ENCODE measurements around the gene MAP3K14. TPM values are rescaled to one million over a fixed set of nuclear protein-coding genes. Genes with fewer than 3 reads are reported as not detected.

MAP3K14 gene
- total and polyA plus RNA-seq, 2 experiments from 2014 or later = 1.3 to 2.9 TPM

DNA sequence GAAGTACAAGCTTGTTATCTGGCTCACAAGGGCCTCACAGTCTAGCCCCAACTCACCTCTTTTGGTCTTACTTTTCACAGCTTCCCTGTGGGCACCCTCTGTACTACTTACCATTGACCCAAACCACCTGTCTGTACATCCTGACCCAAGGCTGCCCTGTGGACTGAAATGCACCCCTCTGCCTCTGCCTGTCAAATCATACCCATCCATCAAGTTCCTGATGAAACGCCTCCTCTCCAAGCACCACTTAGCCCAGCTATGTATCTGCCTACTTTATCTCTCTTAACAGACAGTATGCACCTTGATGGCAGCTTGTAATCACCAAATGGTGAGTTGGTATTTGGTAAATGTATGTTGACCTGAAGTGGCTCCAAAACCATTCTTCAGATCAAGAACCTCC lies 7.5 kb upstream of the MAP3K14 start:
- Histone ChIP-seq H3K4me3 (no peak overlapping the region), H3K27ac (no peak overlapping the region), H3K27me3 (no peaks in the 10 kb centered on the region), H3K9me3 (ENCODE audit: low read depth) (no peaks in the 10 kb centered on the region), H3K36me3 (no peaks in the 10 kb centered on the region), H3K4me1 (ENCODE audit: low read depth) (no peaks in the 10 kb centered on the region)
- TF ChIP-seq, protein P1, sequence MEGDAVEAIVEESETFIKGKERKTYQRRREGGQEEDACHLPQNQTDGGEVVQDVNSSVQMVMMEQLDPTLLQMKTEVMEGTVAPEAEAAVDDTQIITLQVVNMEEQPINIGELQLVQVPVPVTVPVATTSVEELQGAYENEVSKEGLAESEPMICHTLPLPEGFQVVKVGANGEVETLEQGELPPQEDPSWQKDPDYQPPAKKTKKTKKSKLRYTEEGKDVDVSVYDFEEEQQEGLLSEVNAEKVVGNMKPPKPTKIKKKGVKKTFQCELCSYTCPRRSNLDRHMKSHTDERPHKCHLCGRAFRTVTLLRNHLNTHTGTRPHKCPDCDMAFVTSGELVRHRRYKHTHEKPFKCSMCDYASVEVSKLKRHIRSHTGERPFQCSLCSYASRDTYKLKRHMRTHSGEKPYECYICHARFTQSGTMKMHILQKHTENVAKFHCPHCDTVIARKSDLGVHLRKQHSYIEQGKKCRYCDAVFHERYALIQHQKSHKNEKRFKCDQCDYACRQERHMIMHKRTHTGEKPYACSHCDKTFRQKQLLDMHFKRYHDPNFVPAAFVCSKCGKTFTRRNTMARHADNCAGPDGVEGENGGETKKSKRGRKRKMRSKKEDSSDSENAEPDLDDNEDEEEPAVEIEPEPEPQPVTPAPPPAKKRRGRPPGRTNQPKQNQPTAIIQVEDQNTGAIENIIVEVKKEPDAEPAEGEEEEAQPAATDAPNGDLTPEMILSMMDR (IDR thresholded peaks at IDR 0.05; ENCODE audit: low read depth, low read length) = no peak
- no peak for DNase-seq (ENCODE audit: low read depth in 1 of 2, low spot score in 1 of 2)

DNA sequence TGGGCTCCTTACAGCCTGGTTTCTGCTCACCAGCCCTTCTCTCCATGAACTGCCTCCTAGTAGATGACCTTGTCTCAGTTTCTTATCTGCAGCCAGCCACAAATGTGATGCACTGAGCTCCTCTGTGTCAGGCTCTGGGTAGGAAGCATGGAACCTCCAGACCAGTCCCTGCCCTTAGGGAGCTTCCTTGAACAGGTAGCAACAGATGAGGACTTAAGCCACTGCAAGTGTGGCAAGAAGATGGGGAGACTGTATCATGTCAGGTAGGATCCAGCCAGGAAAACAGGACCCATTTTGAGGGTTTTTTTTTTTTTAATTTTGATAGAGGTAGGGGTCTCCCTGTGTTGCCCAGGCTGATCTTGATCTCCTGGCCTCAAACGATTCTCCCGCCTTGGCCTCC lies 5.3 kb upstream of the MAP3K14 start:
- DNase-seq (ENCODE audit: low read depth in 1 of 2, low spot score in 1 of 2) = no peak
- Histone ChIP-seq H3K36me3 (no peaks in the 10 kb centered on the region), H3K9me3 (ENCODE audit: low read depth) (no peaks in the 10 kb centered on the region), H3K4me3 (no peak overlapping the region), H3K4me1 (ENCODE audit: low read depth) (peaks cover 3% of the 10 kb centered on the region), H3K27ac (no peak overlapping the region), H3K27me3 (no peaks in the 10 kb centered on the region)
- TF ChIP-seq, protein P1 (IDR thresholded peaks at IDR 0.05; ENCODE audit: low read depth, low read length) = no peak

DNA sequence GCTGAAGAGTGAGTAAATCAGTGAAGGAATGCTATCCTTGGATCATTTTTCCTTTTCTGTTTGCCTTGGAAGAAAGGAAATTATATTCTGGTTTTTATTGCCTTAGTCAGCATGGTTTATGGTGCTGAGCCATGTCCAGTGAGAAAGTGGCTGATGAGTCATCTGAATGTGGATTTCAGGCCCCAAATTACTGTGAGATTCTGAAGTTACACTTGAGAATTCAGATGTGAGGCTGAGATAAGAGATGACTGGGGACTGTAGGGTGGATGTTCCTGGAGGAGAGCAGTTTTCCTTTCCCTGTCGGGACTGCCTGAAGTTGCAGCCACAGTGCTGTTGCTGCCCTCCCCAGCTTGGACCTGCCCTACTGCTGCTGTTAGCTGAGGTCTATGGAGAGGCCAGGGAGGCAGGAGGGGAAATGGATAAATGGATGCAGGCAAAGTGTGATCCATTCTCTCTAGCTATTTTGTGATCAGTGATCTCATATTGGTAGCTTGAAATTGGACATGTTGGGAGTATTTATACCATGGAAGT lies 4.2 kb upstream of the MAP3K14 start:
- Histone ChIP-seq H3K4me1 (ENCODE audit: low read depth) (peaks cover 4% of the 10 kb centered on the region), H3K27ac (no peak overlapping the region), H3K9me3 (ENCODE audit: low read depth) (no peaks in the 10 kb centered on the region), H3K36me3 (no peaks in the 10 kb centered on the region), H3K4me3 (no peak overlapping the region), H3K27me3 (no peaks in the 10 kb centered on the region)
- TF ChIP-seq, protein P1 (IDR thresholded peaks at IDR 0.05; ENCODE audit: low read depth, low read length) = no peak
- DNase-seq (ENCODE audit: low read depth in 1 of 2, low spot score in 1 of 2) = peak in 1 of 2 donors; percentile 85

DNA sequence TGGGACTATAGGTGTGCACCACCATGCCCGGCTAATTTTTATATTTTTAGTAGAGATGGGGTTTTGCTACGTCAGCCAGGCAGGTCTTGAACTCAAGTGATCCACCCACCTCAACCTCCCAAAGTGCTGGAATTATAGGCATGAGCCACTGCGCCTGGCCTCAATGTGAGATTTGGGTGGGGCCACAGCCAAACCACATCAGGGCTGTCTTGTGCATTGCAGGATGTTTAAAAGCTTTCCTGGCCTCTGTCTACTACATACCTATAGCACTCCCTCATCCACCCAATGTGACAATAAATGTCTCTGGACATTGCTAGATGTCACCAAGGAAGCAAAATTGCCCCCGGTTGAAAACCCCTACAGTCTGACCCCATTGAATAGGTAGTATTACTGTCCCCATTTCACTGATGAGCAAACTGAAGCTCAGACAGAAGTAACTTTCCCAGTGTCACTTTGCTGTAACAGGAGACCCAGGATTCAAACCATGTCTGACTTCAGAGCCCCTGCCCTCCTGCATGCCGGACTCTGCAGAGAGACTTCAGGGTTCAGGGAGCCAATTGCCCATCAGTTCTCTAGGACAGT lies 3.6 kb upstream of the MAP3K14 start:
- Histone ChIP-seq H3K9me3 (ENCODE audit: low read depth) (no peaks in the 10 kb centered on the region), H3K36me3 (no peaks in the 10 kb centered on the region), H3K4me3 (no peak overlapping the region), H3K27me3 (no peaks in the 10 kb centered on the region), H3K4me1 (ENCODE audit: low read depth) (peaks cover 10% of the 10 kb centered on the region), H3K27ac (no peak overlapping the region)
- no peak for DNase-seq (ENCODE audit: low read depth in 1 of 2, low spot score in 1 of 2)
- TF ChIP-seq, protein P1 (IDR thresholded peaks at IDR 0.05; ENCODE audit: low read depth, low read length) = no peak

DNA sequence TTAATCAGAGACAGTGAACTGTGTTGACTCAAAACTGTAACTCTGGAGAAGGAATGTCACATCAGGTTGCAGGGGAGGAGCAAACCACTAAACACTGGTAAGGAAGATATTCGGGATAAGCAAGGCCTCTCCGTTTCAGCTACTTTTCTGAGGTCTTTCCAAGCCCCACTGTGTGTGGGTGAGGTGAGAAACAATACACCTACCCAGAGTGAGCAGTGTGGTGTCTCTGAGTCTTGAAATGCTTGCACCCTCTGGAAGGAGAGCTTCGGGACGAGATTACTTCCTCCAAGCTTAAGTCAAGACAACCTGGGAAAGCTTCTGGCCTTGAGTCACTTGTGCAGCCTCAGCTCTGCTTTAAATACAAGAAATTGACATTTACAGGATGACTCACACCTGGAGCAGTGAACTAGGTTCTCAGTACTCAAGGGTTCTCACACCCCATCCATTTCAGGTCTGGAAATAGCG lies 2.5 kb upstream of the MAP3K14 start:
- H3K36me3 ChIP-seq = no peaks in the 10 kb centered on the region
- H3K9me3 ChIP-seq (ENCODE audit: low read depth) = no peaks in the 10 kb centered on the region
- DNase-seq (ENCODE audit: low read depth in 1 of 2, low spot score in 1 of 2) = no peak
- TF ChIP-seq, protein P1 (IDR thresholded peaks at IDR 0.05; ENCODE audit: low read depth, low read length) = no peak
- H3K27me3 ChIP-seq = no peaks in the 10 kb centered on the region
- no peak overlapping the region for H3K27ac ChIP-seq
- H3K4me1 ChIP-seq (ENCODE audit: low read depth) = peaks cover 11% of the 10 kb centered on the region
- no peak overlapping the region for H3K4me3 ChIP-seq

Data from cardiac muscle cell (in vitro differentiated cells and primary cell).